Umbilical cord (tissue), 2 donors: ENCODE measurements around the gene RAPGEF5. TPM values are rescaled to one million over a fixed set of nuclear protein-coding genes. Genes with fewer than 3 reads are reported as not detected.

Experiments
- DNase-seq: peaks from one replicate; pipeline ENCODE4 v3.0.0-alpha.2; 2015; ENCODE audit warnings: low spot score
- total RNA-seq: library from RNA; depleted of rRNA; stranded (reverse); fragments of >200 nt; gene quantifications from one replicate; pipeline ENCODE4 v1.2.3, GENCODE V29; 2014; ENCODE audit warnings: low replicate concordance; ENCODE audit not compliant: insufficient read depth

RAPGEF5 gene
- total RNA-seq, 1 donor from 2014 or later: 131 TPM

DNA sequence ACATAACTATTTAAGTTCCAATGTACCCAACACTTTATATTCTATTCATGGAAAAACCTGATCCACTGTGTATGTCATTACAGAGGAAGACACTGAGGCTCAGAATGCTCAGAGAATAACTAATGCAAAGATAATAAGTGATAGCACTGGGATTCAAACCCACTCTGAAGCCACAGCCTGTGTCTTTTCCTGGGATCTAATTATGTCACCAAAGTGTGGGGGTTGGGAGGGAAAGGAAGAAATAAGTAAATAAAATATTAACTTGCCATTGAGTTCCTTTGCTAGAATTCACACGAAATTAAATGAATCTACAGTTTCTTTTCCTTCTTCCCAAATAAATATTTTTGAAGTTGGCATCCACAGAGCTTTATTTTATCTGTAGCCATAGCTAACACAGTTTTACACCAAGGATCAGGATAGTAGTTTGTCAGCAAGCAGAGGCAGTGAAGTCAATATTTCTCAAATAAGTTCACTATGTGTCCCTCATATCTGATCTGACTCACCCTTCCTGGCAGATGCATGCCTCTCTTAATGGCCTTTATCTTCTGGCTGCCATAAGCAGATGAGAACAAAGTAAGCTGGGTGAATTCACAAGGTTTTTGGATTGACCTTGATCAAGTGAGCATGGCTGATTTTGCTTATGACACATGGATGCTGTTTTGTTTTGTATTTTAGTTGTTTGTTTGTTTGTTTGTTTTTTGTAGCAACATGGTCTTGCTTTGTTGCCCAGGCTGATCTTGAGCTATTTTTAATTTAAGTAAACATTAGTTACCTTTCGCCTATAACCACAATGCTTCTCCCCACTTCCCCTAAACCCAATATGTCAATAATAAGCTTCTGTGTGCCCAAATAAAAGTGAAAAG is 6.3 kb downstream of the RAPGEF5 start:
- DNase-seq: peak; percentile 51

DNA sequence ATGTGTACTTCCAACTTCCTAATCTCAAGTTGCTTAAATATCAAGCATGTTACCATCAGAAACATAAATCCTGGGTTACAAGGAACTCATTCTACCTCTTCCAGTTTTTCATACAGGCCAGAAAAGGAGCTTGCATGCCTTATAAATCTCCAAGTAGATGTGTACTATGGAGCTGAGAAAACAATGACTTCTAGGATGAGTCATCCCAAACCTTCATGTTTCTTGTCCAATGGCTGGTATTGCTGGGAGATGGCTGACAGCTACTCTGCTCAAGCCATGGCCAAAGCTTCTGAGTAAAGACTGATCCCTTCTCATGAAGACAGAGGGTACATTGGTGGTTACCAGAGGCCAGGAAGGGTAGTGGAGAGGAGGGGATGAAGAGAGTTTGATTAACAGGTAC is 8.6 kb downstream of the RAPGEF5 start:
- DNase-seq: no peak

DNA sequence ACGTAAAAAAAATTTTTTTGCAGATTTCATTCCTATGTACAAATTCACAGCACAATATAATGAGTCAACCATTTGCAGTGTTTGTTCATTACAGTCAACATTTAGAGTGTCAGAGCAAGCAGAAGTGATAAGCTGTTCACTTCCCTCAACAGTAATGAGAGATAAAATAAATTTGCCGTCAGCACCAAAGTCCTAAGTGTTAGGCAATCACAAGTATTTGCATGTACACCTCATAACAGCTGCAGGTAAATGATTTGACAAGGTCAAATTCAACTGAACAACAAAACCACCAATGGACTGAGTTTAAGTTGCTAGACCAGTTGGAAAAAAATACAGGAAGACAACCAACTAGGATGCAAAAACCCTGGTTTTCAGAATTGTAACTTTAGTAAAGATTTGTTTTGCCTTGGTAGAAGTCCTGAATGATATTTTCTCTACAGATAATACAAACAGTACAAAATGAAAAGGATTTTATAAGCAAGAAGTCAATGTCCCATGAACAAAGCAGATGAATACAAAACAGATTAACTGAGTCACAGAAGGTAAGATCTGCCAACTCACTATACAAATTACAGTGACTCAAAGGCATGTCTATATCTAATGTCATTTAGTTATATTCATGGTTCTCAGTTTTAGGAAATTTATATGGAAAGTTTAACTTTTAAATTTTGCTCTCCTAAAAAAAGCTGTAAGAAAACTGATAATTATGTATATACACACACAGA is 10.4 kb downstream of the RAPGEF5 start:
- DNase-seq: no peak

DNA sequence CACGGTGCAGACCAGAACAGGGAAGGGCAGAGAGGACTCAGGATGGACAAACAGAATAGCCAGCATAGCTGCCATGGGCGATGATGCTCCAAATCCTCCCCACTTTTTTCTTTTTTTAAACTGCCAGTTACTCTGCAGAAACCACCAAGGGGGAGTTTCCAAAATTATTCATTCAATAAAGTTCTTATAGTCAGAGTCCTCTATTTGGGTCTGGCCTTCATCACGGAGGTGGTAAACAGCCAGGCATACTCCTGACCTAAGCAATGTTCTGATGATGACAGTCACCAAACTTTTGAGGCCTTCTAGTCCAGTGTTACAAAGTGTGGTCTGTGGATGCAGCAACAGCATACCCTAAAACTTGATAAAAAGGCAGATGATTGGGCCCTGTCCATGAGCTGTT is 12.3 kb downstream of the RAPGEF5 start:
- no peak for DNase-seq

DNA sequence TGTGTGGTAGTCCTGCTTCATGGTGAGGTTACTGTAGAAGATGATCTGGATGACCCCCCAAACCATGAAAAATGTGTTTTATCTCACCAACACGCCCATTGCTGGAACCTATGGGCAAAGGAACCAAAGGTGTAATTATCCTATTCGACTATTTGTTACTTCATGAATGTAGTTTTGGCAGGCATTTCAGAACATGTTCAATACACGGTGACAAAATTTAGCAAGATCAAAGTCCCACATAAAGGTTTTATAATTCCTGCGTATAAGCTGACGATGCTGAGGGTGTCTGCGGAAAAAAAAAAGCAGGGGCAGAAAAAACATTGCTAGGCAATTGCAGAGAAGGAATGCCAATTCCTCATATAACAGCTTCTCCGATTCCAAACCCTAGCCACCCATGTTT is 13.3 kb downstream of the RAPGEF5 start:
- DNase-seq: no peak

DNA sequence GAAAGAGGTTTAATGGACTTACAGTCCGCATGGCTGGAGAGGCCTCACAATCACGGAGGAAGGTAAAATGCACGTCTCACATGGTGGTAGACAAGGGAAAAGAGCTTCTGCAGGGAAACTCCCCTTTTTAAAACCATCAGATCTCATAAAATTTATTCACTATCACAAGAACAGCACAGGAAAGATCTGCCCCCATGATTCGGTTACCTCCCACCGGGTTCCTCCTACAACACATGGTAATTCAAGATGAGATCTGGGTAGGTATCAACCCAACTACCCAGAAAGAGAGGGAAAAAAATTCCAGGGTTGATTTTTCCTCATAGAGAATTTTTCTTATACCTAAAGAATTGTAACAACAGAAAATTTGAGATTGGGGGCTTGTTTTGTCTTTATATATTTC is 13.9 kb downstream of the RAPGEF5 start:
- DNase-seq: no peak

DNA sequence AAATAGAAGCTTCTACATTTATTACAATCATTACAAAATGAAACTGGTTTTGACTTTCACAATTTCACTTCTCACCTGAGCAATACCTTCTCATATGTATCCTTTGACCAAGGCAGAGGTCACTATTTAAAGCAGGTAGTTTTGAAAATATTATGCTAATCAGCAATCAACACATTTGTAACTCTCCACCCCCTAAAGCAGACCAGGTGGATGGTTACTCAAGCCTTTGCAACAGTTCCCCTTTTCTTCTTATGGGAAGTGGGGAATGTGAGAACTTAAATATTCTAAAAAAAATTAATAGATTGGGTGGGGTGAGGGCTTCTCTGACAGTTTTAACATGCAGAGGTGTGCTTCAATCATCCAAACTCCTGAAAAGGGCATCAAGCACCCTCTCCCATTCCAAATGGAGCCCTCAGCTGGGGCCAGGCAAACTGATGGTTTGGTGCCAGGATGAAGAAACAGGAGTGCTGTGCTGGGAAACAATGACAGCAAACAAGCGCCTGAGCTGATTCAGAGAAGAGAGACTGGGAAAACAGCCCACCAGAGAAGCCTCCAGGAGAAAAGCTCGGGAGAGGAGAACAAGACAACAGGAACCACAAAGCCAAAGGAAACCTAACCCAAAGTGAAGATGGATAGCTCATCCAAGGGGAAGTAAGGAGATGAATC is 17.1 kb downstream of the RAPGEF5 start:
- DNase-seq: no peak

DNA sequence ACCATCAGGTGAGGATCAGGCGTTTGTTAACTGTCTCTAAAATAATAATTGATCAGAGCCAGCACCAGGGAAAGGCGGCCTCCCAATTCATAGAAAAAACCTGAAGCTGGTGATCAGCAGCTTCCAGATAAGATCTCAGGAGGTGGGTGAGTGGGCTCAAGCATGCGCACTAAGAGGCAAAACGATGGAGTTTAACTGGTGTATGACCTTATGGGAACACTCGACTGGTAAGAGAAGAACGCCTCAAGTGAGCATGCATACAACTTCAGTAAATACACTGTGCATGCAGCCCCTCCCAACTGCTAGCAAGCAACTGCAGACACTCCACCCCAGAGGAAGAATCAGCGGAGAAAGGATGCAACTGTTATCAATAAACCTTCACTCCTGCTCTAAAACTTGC is 18.1 kb downstream of the RAPGEF5 start:
- DNase-seq: no peak

DNA sequence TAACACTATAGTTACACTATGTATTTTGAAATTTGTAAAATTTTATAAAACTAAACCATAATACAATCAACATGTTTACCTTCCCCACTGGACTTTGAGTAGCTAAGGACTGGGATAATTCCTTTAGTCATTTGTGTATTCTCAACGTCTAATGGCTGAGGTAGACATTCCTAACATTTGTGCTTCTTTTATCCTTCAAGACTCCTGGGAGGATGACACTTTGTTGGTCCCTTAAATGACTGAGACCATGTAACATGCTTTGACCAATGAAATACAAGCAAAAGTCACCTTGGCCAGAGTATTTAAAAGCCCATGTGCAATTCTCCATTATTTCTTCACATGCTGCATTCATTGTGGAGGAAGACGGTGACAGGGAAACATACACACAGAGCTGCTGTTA is 18.5 kb downstream of the RAPGEF5 start:
- no peak for DNase-seq

DNA sequence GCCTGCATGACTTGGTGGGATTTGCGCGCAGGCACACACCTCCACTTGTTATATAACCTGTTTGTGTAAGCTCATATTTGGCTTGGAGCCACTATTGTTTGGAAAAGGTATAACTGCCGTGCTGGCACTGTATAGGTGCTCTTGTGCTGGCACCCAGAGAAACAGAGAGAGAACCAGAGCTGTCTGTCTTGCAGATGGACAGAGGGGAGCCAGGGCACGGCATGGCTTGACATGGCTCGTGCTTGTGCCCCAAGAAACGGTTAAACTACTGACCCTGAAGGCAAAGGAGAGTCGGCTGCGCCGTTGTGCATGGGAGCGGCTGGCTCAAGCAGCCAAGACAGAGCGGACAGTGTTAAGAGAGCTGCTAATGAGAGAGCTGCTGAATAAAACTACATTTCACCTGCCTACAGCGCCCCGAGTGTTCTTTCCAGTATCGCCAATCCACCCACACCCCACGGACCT is 23.2 kb downstream of the RAPGEF5 start:
- DNase-seq: no peak

DNA sequence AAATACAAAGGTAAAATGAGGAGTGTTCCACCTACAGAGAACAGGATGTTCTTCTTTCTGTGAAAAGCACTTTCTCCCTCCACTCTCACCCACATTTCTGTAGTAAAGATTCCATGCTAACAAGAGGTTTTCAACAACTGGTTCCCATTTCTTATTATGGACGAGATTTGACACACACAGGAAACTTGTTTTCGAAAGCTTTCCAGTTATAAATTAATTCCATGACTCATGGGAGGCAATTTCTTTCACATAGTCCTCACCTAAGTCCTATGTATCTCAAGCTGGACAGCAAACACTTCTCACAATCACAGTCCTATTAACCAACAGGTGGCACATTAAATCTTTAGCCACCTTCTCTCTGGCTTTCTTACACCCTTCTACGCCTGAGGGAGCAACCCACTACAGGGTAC is 24.5 kb downstream of the RAPGEF5 start:
- no peak for DNase-seq

DNA sequence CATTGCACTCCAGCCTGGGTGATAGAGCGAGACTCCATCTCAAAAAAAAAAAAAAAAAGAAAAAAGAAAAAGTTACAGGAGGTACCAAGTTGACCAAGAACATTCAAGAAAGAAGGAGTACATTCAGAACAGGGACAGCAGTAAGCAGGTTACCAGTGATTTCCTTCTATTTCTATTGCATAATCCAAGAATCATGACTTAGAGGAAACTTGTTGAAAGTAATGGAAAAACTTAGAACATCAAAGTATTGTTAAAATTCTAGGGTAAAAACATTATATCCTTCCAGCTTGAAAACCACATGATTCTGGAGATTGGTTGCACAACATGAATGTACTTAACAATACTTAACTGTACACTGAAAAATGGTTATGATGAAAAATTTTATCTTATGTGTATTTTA is 25.2 kb downstream of the RAPGEF5 start:
- no peak for DNase-seq

DNA sequence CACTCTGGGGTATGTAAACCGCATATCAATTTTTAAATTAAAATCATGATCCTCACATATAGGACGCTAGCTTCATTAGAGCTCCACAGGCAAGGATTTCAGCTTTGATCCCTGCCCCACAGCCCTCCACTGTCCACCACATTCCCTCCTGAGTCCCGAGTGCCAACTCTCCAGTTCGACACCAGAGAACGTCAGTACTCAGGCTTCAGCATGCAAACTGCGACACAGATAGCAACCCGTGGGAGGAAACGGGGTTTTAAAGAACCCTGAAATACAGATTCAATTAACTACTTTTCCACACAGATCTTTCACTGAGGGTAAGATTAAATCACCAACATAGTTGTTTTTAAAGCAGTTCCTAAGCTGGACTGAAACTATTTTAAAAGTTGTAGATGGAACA is 26.1 kb downstream of the RAPGEF5 start:
- DNase-seq: no peak

DNA sequence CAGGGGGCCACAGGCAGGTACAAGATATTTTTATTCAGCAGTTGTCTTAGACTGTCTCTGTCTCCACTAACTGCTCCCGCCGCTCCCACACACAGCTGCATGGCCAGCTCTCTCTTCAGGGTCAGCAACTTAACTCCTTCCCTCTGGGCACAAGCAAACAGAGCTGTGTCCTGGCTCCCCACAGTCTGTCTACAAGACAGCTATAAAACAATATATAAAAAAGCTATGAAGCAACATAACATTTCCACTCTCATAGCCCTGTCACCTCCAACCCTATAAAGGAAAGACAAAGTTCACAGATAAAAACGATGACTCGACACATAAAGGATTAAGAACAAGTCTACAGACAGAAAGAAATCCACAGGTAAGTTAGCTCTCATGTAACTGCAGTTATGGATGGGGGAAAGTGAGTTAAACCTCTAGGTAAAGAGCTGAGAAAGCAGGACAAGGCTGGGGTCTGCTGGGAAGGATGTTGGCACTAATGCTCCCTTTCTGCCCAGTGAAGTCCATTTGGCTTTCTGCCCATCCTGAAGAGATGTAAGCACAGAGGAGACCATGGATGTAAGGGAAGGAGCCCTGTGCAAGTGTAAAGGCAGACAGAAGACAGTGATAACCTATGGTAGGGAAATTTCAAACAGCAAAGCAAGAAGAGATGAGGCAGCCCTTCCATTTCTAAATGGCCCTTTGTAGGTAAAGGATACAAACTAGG is 27.0 kb downstream of the RAPGEF5 start:
- no peak for DNase-seq

DNA sequence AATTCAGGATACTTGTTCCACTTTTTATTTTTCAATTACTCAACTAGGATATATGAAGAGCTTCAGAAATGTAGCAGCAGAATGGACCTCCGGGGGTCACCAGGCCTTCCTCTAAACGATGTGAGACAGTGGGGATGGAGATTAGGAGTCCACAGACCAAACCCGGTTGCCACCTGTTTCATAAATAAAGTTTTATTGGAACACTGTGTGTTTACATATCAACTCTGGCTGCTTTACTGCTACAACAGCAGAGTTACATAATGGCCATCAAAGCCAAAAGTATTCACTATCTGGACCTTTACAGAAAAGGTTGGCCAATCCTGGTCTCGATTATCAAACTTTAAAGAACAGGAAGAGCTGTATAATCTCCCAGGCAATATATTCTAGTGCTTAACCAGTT is 30.8 kb downstream of the RAPGEF5 start:
- DNase-seq: no peak

DNA sequence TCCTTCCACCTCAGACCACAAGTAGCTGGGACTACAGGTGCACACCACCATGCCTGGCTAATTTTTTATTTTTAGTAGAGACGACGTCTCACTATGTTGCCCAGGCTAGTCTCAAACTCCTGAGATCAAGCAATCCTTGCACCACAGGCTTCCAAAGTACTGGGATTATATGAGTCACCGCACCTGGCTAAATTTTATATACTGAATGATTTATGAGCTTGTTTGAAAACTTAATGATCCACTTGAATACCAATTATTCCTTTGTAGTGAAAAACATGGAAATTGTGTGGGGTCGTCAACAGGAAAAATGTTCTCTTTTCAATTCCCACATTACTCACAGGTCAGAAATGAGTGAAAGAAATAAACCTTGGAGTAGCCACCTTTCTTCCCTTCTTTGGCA is 31.3 kb downstream of the RAPGEF5 start:
- no peak for DNase-seq

DNA sequence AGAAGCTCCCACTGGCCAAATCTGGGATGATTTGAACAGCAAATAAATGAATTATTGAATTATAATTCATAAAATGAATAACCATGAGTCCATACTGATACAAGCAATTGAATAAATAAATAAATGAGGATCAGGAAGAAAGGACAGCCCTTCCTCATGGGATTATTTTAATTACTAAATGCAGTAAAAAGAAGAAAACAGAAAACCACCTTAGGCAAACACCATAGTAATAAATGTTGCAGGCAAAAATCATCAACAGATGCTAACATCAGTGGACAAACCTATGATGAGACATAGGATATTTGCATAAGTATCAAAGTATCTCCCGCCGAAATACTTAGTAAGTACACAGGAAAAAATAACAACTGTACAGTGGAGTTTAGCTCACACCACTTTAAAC is 33.2 kb downstream of the RAPGEF5 start:
- no peak for DNase-seq

DNA sequence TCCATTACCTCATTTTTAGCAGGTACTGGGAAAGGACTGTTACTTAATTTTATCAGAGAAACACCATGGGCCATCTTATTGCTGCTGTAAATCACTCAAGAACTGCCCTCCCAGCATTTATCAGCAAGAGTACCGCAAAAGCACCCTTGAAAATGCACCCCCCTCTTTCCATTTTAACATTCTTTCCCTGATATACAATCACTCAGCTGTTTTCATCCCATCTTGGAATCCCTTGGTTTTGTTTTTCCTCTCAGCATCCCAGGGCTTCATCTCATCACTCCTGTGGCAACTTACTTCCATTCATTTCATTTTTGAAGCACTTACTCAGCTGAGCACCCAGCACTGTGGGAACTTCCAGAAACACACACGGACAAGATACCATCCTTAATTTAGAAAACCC is 36.5 kb downstream of the RAPGEF5 start:
- DNase-seq: no peak

DNA sequence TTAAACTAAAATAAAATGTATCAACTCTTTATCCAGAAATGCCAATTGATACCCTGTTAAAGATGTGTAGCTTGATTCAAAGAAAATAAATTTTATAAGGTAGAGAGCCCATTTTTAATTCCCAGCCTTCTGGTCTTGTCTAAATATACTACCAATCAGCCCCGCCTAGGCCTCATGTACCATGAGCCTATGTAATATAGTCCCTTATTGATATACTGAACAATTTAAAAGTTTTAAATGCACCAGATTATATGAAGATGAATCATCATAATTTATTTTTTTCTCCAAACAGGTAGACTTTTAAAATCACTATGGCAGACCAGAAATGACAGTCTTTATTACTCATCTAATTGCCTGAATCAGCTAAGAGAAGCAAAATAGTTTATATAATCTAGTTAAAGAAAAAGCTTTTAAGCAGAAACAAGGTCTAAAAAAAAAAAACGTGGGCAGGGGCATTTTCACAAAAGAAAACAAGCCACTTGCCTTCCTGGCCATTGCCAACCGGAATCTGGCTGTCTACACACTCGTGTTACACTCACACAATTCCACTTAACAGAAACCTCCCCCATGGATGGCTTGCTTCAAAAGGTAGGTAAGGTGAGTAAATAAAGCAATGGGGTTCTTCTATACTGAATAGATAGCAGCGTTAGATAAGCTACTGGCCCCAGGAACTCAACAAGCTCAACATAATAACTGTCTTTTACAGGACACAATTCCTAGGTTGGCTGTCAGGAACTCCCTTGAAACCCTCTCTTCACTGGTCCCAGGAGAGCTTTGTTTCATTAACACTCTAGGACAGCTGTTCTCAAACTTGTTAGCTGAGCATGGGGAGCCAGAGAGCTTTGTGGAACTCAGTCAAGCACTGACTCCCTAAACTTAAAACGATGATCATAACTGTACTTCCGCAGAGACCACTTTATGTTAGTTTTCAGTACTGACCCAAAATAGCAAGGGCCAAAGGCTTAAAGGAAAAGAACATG is 37.2 kb downstream of the RAPGEF5 start:
- DNase-seq: no peak

DNA sequence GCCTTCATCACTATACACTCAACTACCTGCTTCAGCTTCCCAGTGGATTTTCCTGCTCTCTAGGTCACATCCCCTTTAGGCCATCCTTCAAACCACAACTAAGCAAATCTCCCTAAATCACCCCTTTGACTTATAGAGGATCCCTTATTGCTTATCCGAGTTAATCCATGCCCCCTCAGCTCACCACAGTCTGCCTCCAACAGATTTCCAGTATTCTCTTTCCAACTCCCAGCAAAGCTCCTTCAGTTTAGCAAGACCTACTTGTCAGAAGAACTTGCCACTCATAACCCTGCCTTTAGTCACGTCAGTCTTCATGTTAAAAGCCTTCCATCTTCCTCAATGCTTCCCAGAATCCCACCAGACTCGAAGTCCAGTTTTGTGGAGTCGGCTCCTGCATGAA is 38.6 kb downstream of the RAPGEF5 start:
- no peak for DNase-seq

DNA sequence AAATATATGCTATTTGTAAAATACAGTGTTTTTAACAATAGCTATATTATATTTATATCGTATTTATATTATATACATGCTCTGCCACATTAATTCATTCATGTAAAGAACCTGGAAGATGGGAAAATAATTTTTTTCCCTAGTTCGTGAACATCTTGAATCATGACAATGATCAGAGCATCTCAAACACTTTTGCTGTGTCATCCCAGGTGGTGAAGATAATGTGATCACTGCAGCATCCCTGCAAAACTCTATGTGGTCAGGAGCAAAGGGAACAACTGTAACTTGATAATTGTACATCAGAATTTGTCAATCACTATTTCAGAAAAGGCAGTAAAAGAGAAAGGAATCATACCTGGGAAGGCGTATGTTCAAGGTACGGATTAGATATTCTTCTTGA is 39.3 kb downstream of the RAPGEF5 start:
- no peak for DNase-seq
